NCI-H774 (cell line): ENCODE results near the gene FRYL.
A peak's percentile ranks its signal among the peaks of the same experiment; 100 is the strongest.

ENCODE experiments used
- DNase-seq: peaks from one replicate; lab custom pipeline; 2025; lab: John Stamatoyannopoulos, UW

FRYL gene

GRCh38 chr4:48557478-48557877, 222.6 kb downstream of the FRYL start:
- no peak for DNase-seq

DNA sequence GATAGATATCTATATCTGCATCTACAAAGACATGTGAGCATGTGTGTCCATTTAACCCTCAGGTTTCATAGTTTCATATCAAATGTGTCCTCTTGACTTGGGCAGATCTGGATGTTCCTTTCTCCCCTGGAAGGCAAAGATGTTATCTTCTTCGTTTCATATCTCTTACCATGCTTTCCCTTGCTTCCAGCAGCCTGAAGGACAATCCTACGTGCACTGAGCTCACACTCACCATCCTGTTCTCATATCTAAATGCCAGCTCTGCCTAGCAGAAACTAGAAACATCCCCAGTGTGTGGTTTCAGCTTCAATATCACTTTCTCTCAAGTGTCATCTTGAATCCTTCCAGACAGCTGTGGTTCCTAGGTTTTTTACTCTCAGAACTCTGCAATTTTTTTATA, 223.8 kb downstream of the FRYL start:
- DNase-seq, result no peak

DNA sequence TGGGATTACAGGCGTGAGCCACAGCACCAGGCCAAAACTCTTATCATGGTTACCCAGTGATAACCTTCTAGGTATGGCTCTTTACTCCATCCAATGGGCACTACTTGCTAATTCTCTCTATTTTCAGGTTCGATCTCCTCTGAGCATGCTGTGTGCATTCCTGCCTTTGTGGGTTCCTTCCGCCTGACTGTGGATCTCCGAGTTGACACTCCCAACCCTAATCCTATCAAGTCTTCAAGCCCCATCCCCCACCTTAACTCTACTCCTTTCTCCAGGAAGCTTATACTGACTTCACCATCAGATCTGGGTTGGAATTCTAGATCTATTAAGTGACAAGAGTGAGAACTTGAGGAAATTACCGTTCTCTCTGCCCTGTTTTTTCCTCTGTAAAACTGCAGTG, 225.5 kb downstream of the FRYL start:
- DNase-seq, result no peak

- DNase-seq, result no peak
These were observed 226.4 kb downstream of the FRYL start for GRCh38 chr4:48553720-48554119.

GRCh38 chr4:48546336-48546735, 233.7 kb downstream of the FRYL start:
- DNase-seq, result peak; percentile 1

GRCh38 chr4:48543796-48544195, 236.3 kb downstream of the FRYL start:
- DNase-seq, result no peak

GRCh38 chr4:48542888-48543287, 237.2 kb downstream of the FRYL start:
- no peak for DNase-seq

DNA sequence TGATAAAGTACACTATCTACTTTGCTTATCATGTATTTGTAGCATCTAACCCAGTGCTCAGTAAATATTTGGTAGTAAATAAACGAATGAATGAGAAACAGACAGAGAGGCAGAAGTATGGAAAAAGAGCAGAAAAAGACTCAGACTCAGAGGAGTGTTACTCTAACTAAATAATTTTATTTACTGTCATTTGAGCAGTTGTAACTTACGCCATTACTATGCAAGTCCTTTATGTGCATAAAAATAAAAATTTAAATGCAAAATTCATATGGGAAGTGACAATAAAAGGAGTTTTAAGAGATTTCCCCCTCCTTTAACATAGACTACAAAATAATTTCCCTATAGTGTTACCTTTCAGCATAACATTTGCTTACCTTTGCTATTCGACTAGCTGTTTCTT, 240.5 kb downstream of the FRYL start:
- no peak for DNase-seq

DNA sequence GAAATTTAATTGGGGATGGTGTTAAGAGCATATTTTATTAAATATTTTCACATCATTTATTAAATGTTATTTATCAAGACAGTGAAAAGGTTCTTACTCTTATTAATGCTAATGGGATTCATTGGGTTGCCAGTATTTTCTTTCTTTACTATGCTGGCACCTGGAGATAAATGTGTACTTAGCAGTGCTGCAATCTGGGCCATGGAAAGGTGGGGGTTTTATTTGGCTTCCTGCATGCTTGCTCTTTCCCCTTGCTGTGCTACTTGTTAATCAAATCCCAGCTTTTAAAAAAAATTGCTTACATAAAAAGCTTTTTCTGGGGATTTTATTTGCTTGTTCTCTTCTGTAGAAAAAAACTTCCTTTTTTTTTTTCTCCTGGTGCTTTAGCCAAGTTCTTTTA, 241.7 kb downstream of the FRYL start:
- peak; percentile 52 for DNase-seq

GRCh38 chr4:48526406-48526805, 253.7 kb downstream of the FRYL start:
- DNase-seq, result no peak

DNA sequence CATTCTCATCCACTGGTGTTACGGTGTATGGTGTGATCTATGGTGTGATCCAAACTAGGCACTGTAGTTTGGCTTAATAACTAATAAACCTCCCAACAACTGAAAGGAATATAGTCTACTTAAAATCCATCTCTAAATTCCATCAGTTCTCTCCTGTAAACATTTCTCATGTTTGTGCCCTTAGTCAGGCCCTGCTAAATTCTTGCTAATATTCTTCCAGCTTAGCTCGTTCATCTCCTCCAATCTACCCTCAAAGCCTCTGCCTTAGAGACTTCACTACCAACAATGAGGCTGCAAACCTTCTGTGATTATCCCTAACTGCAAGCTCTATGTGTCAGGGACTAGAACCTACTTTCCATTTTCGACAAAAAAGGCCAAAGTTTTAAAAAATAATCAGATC, 261.9 kb downstream of the FRYL start:
- DNase-seq, result no peak

GRCh38 chr4:48509543-48509942, 270.5 kb downstream of the FRYL start:
- no peak for DNase-seq

DNA sequence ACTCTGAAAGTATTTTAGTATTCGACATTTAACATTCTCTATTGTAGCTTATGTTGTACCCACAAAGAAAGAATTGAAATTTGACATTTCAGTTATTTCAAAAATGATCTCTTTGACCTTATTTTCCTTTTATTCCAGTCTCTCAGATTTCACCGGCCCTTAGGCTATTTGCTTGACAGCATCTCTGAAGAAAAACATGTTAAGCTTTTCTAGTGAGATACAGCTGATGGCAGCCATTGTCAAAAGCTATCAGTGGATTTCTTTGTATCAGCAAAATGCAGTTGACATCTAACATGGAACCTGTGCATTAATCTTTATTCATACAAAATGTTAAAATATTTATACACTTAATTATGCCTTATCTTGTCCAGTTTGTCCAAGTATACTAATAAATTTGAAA, 273.4 kb downstream of the FRYL start:
- no peak for DNase-seq

GRCh38 chr4:48504352-48504751, 275.7 kb downstream of the FRYL start:
- no peak for DNase-seq

- no peak for DNase-seq
These were observed 276.1 kb downstream of the FRYL start for GRCh38 chr4:48504026-48504330.

DNA sequence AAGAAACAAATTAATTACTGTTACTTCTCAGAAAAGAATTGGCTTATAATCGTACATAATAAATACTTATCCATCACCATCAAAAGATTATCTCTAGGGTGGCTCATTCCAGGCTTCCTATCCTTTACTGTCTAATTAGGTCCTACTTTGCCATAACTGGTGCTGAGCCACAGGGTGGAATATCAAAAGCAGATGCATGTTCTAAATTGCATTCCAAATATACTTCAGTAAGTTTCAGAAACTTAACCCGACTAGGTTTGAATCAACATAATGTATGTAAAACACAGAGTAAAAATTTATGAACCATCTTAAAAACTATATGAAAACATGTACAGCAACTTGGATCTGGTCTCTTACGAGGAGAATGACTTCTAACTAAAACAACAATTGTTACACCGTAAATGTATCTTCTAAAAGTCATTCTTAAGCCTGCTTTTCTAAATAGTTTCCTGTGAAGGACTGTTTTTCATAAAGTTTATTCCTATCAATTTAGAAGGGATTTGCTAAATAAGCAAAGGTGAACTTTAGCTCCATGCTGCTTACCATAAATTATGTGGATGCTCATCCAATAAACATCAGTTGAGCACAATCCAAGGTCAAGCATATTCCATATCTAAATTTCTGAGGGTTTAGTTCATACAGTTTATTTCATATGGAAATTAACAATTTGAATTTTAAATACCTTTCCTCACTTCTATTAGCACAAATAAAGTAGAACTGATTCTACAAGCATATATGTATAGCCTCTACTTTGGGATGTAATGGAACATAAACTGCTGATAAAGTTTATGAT, 276.6 kb downstream of the FRYL start:
- no peak for DNase-seq

GRCh38 chr4:48499551-48500066, 280.5 kb downstream of the FRYL start:
- DNase-seq, result no peak

DNA sequence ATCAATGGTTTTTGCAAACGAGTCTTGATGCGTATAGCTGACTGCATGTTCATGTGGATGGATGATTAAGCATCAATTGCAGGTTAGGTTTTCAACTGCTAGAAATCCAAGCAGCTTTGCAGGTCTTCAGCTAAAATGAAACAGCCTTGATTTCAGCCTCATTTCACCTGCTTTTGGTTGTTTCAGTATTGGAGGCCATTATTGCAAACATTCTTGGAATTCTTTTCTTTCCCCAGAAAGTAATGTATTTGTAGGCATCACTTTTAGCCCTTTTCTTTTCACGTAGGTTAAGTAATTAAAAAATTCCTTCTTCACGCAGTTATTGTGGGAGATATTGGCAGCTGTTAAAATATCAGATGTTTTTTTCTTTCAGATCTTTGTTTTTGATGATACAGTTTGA, 281.2 kb downstream of the FRYL start:
- DNase-seq, result no peak

DNA sequence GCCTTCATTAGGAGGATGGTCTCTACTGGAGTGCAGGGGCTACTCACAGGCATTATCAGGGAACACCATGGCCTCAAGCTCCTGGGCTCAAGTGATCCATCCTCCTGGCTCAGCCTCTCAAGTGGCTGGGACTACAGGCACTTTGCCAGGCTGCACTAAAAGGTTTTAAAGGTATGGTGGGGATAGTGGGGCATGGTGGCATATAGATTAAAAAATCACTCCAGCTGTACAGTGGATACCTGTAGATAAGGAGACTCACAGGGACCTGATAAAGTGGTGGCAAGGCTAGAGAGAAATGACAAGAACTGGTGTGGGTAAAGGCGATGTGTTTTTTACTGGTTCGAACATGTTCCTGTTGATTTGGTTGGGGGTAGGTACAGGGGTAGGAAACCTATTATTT, 284.1 kb downstream of the FRYL start:
- no peak for DNase-seq

- DNase-seq, result no peak
These were observed 286.5 kb downstream of the FRYL start for GRCh38 chr4:48493452-48494100.

- DNase-seq, result no peak
These were observed 288.4 kb downstream of the FRYL start for GRCh38 chr4:48491514-48492176.

DNA sequence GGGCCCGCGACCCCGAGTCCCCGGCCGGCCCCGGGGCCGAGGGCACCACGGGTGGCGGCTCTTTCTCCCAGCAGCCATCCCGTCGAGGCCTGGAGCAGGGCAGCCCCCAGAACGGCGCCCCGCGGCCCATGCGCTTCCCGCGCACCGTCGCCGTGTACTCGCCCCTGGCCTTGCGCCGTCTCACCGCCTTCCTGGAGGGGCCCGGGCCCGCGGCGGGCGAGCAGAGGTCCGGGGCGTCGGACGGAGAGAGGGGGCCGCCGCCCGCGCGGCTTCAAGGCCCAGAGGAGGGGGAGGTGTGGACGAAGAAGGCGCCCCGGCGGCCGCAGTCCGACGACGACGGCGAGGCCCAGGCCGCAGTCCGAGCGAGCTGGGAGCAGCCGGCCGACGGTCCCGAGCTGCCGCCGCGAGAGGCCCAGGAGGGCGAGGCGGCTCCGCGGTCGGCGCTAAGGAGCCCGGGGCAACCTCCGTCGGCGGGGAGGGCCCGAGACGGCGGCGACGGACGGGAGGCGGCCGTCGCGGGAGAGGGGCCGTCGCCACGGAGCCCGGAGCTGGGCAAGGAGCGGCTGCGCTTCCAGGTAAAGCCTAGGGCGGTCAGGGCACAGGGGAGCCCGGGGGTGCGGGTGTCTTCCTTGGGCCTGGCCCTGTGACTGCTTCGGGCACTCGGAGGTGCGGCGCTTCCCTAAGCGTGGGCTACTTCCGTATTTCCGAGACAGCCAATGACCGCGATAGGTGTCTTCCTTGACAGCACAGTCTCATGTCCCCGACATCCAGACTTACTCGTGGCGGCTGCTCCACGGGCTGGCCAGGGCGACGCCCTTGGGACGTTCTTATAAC, 289.2 kb downstream of the FRYL start:
- DNase-seq, result no peak
